Mucosa of descending colon (tissue), 3 donors: ENCODE data around the gene SULF2. TPM values are rescaled to one million over a fixed set of nuclear protein-coding genes. Genes with fewer than 3 reads are reported as not detected.

Experiments used
- ATAC-seq: fragments of 200-7000 bp; cut with Tn5 transposase; one replicate; pipeline ENCODE4 v1.9.1; 2020; ENCODE audit warnings: mild to moderate bottlenecking, moderate library complexity
- DNase-seq, 3 donors: peaks; one replicate each; pipeline ENCODE4 v3.0.0-alpha.2; 2020
- H3K36me3 ChIP-seq: fragments of 200-600 bp; one replicate; pipeline ENCODE4 v1.8.0; 2021; ENCODE audit warnings: low read depth, mild to moderate bottlenecking
- H3K4me1 ChIP-seq: fragments of 200-600 bp; one replicate; pipeline ENCODE4 v1.8.0; 2021; ENCODE audit warnings: low read depth, mild to moderate bottlenecking
- H3K4me3 ChIP-seq: fragments of 200-600 bp; one replicate; pipeline ENCODE4 v1.8.0; 2021; ENCODE audit warnings: mild to moderate bottlenecking
- H3K9me3 ChIP-seq: fragments of 200-600 bp; one replicate; pipeline ENCODE4 v1.8.0; 2021; ENCODE audit warnings: mild to moderate bottlenecking
- CTCF ChIP-seq: fragments of 200-600 bp; IDR thresholded peaks from one replicate; pipeline ENCODE4 v1.8.0; 2022; ENCODE audit warnings: antibody characterized with exemption, mild to moderate bottlenecking
- intact Hi-C, 2 donors: fragments of 100-400 bp; cut with DNase I in 1 of 2; cut with micrococcal nuclease in 1 of 2; formaldehyde crosslinking; loops; one replicate each; pipeline versions ENCODE4 v1.11.0 to v1.11.1; 2022; cut with DNase I, micrococcal nuclease
- total RNA-seq, 3 donors: library from RNA; stranded (reverse); fragmentation: NEBNext Ultra II Directional in 2 of 3; extraction: Animal tissue kit (Norgen Biotek cat#: 25700) in 2 of 3; gene quantifications; one replicate each; pipeline versions ENCODE4 v1.2.1 to v1.2.4, GENCODE V29; 2021 to 2023
- donor health status: DM: no; HTN: no; CAD: no; lungs with moderate emphysema.
- donor health status: DM: no; HTN: no; CAD: no.
- donor health status: DM: no; HTN: yes; CAD: no.

Gene SULF2
- total RNA-seq, 3 donors from 2014 or later: 102 to 181 (median 144) TPM

GRCh38 chr20:47686545-47686944 is 98.7 kb downstream of the SULF2 start:
- no peak for ATAC-seq
- peaks cover 5% of the 10 kb centered on the region for H3K9me3 ChIP-seq
- TF ChIP-seq CTCF: no peak
- no peaks in the 10 kb centered on the region for H3K4me1 ChIP-seq
- no peak overlapping the region for H3K4me3 ChIP-seq
- DNase-seq: no peak
- no peaks in the 10 kb centered on the region for H3K36me3 ChIP-seq
- intact Hi-C loops: no loop called here

- intact Hi-C loops: no loop called here
- Histone ChIP-seq H3K4me1 (no peaks in the 10 kb centered on the region), H3K9me3 (no peaks in the 10 kb centered on the region), H3K36me3 (no peaks in the 10 kb centered on the region), H3K4me3 (no peak overlapping the region)
- ATAC-seq (no peak), DNase-seq (no peak)
- TF ChIP-seq CTCF: no peak
Measured at GRCh38 chr20:47684306-47685080, 100.8 kb downstream of the SULF2 start.

DNA sequence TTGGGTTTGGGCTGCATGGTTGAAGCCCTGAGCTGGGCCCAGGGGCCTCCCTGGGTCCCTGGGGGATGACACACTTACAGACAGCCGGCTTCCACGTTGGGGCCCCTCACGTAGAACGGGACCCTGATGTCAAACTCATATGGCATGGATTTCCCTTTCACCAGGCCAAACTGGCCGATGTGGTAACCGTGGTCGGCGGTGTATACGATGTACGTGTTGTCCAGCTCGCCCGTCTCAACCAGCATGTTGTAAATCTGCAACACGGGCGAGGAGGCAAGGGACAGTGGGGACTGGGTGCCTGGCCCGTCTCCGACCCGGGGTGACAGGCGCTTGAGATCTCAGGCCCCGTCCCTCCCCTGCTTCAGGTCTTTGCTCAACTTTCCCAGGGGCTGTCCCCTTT is 102.4 kb downstream of the SULF2 start:
- TF ChIP-seq CTCF: no peak
- no peak for DNase-seq
- no peak for ATAC-seq
- H3K36me3 ChIP-seq: no peaks in the 10 kb centered on the region
- no peaks in the 10 kb centered on the region for H3K4me1 ChIP-seq
- intact Hi-C loops: no loop called here
- no peak overlapping the region for H3K4me3 ChIP-seq
- H3K9me3 ChIP-seq: no peaks in the 10 kb centered on the region

GRCh38 chr20:47682028-47682783 is 103.1 kb downstream of the SULF2 start:
- no peak overlapping the region for H3K4me3 ChIP-seq
- intact Hi-C loops: no loop called here
- no peaks in the 10 kb centered on the region for H3K4me1 ChIP-seq
- ATAC-seq (peak; percentile 16), DNase-seq (no peak)
- no peak for TF ChIP-seq CTCF
- H3K9me3 ChIP-seq: no peaks in the 10 kb centered on the region
- H3K36me3 ChIP-seq: no peaks in the 10 kb centered on the region

DNA sequence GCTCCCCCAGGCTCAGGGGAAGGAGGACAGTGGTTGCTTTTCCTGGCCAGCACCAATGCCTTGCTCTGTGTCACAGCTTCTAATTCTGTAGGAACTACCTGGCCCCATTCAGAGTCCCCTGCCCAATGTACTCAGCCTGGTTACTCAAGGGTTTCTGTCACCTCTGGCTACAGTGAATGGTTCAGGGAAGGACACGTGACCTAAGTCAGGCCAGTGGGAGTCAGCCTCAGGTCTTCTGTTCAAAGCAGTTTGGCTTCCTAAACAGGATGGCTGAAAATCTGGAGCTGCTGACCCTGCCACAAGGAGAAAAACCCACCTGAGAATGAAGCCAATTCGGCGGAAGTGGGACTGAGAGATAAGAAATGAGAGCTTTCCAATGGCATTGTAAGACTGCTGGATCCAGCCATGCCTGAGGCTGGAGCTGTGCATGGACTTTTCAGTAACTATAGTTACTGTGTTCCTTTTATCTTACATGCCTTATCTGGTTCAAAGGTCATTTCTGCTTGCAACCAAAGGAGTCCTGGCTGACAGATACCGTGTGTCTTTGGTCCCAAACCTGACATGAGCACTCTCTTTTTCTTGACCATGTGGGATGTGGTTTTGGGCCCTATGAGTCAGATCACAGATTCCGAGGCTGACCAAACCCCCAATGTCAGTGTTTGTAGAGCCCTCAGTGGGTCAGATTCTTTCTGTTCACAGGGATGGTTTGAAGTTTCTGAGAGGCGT is 104.3 kb downstream of the SULF2 start:
- H3K36me3 ChIP-seq: no peaks in the 10 kb centered on the region
- ATAC-seq: peak; percentile 13
- intact Hi-C loops: no loop called here

More for the DNA sequence above, 104.3 kb downstream of the SULF2 start:
- H3K4me3 ChIP-seq: no peak overlapping the region
- H3K4me1 ChIP-seq: no peaks in the 10 kb centered on the region
- TF ChIP-seq CTCF: no peak
- DNase-seq: no peak
- no peaks in the 10 kb centered on the region for H3K9me3 ChIP-seq
